Muscle of leg (tissue), 11 donors: Measurements from ENCODE around the gene PNMT. TPM values are rescaled to one million over a fixed set of nuclear protein-coding genes. Genes with fewer than 3 reads are reported as not detected.

Experiments used
- DNase-seq: peaks from one replicate; pipeline ENCODE4 v3.0.0; 2013
- H3K27ac ChIP-seq: one replicate; pipeline ENCODE4 v1.5.1; 2013; ENCODE audit warnings: mild to moderate bottlenecking, low read length, control low read depth
- H3K27me3 ChIP-seq: one replicate; pipeline ENCODE4 v1.6.1; 2013; ENCODE audit warnings: low read length; ENCODE audit not compliant: control insufficient read depth, insufficient read depth
- H3K36me3 ChIP-seq: one replicate; pipeline ENCODE4 v1.6.1; 2013; ENCODE audit warnings: low read length; ENCODE audit not compliant: control insufficient read depth, insufficient read depth
- H3K4me1 ChIP-seq: one replicate; pipeline ENCODE4 v1.6.1; 2013; ENCODE audit warnings: low read length; ENCODE audit not compliant: control insufficient read depth, insufficient read depth
- H3K4me3 ChIP-seq: one replicate; pipeline ENCODE4 v1.5.1; 2013; ENCODE audit warnings: low read length, control low read depth
- H3K9me3 ChIP-seq: replicated peaks from 2 replicates; pipeline ENCODE4 v1.6.1; 2013; ENCODE audit warnings: low read depth, low read length; ENCODE audit not compliant: control insufficient read depth
- WGBS: methylation state at CpG from one replicate; pipeline ENCODE4 v1.1.5; 2013; ENCODE audit warnings: missing lambda C conversion rate; ENCODE audit not compliant: insufficient coverage; 5-methylcytosine and 5-hydroxymethylcytosine counted together
- polyA plus RNA-seq, 8 donors: library from polyadenylated mRNA; unstranded; fragments of 120-200 nt; gene quantifications; one replicate each; pipeline versions ENCODE4 v1.2.1 to v1.2.3, GENCODE V29; 2013; ENCODE audit warnings: inconsistent platforms in 1 of 8, low replicate concordance in 1 of 8; ENCODE audit not compliant: insufficient read length in 8 of 8, insufficient read depth in 1 of 8
- total RNA-seq: library from RNA; stranded (reverse); fragments of 120-200 nt; gene quantifications from one replicate; pipeline ENCODE4 v1.2.4, GENCODE V29; 2013

Gene PNMT
- total and polyA plus RNA-seq, 9 donors: 1.7 to 6.6 (median 3.4) TPM

- Histone ChIP-seq H3K36me3 (peaks cover 11% of the 10 kb centered on the region), H3K4me1 (peaks cover 20% of the 10 kb centered on the region), H3K27me3 (no peaks in the 10 kb centered on the region), H3K9me3 (no peaks in the 10 kb centered on the region), H3K27ac (no peak overlapping the region), H3K4me3 (no peak overlapping the region)
- DNase-seq: no peak
- WGBS: 89% methylated on average over 3 of the region's 4 CpGs
These were observed 27.2 kb upstream of the PNMT start for GRCh38 chr17:39641097-39641496.

GRCh38 chr17:39641883-39642282 is 26.4 kb upstream of the PNMT start:
- Histone ChIP-seq H3K27ac (no peak overlapping the region), H3K36me3 (peaks cover 11% of the 10 kb centered on the region), H3K4me3 (no peak overlapping the region), H3K9me3 (no peaks in the 10 kb centered on the region), H3K27me3 (no peaks in the 10 kb centered on the region), H3K4me1 (peaks cover 12% of the 10 kb centered on the region)
- 66% methylated on average over 2 of the region's 7 CpGs for WGBS
- no peak for DNase-seq

GRCh38 chr17:39642291-39643074 is 25.8 kb upstream of the PNMT start:
- no peaks in the 10 kb centered on the region for H3K9me3 ChIP-seq
- peaks cover 11% of the 10 kb centered on the region for H3K4me1 ChIP-seq
- no peak overlapping the region for H3K4me3 ChIP-seq
- H3K27me3 ChIP-seq: no peaks in the 10 kb centered on the region
- 80% methylated on average over 9 of the region's 9 CpGs for WGBS
- no peak for DNase-seq
- H3K27ac ChIP-seq: no peak overlapping the region
- H3K36me3 ChIP-seq: peaks cover 11% of the 10 kb centered on the region

GRCh38 chr17:39643271-39643670 is 25.0 kb upstream of the PNMT start:
- 77% methylated on average over 2 of the region's 4 CpGs for WGBS
- no peaks in the 10 kb centered on the region for H3K27me3 ChIP-seq
- no peaks in the 10 kb centered on the region for H3K9me3 ChIP-seq
- no peak for DNase-seq
- peaks cover 3% of the 10 kb centered on the region for H3K4me1 ChIP-seq
- no peak overlapping the region for H3K4me3 ChIP-seq
- peaks cover 11% of the 10 kb centered on the region for H3K36me3 ChIP-seq
- H3K27ac ChIP-seq: no peak overlapping the region

GRCh38 chr17:39647256-39647655 is 21.0 kb upstream of the PNMT start:
- H3K9me3 ChIP-seq: no peaks in the 10 kb centered on the region
- H3K27me3 ChIP-seq: no peaks in the 10 kb centered on the region
- no peaks in the 10 kb centered on the region for H3K4me1 ChIP-seq
- no peak overlapping the region for H3K4me3 ChIP-seq
- no peak for DNase-seq
- no peak overlapping the region for H3K27ac ChIP-seq
- peaks cover 4% of the 10 kb centered on the region for H3K36me3 ChIP-seq
- 0% methylated on average over 1 of the region's 5 CpGs for WGBS

- Histone ChIP-seq H3K4me3 (no peak overlapping the region), H3K4me1 (peaks cover 6% of the 10 kb centered on the region), H3K36me3 (peaks cover 3% of the 10 kb centered on the region), H3K27me3 (no peaks in the 10 kb centered on the region), H3K27ac (no peak overlapping the region), H3K9me3 (no peaks in the 10 kb centered on the region)
- no peak for DNase-seq
- WGBS: 72% methylated on average over 6 of the region's 15 CpGs
These were observed 19.5 kb upstream of the PNMT start for GRCh38 chr17:39648616-39649366.

GRCh38 chr17:39650121-39650579 is 18.1 kb upstream of the PNMT start:
- Histone ChIP-seq H3K4me3 (no peak overlapping the region), H3K27ac (no peak overlapping the region), H3K27me3 (no peaks in the 10 kb centered on the region), H3K9me3 (no peaks in the 10 kb centered on the region), H3K36me3 (peaks cover 12% of the 10 kb centered on the region), H3K4me1 (peaks cover 6% of the 10 kb centered on the region)
- DNase-seq: no peak
- WGBS: no CpG with 5 or more reads among the region's 11 CpGs

GRCh38 chr17:39651923-39652586 is 16.2 kb upstream of the PNMT start:
- no peaks in the 10 kb centered on the region for H3K9me3 ChIP-seq
- H3K27ac ChIP-seq: no peak overlapping the region
- H3K36me3 ChIP-seq: peaks cover 12% of the 10 kb centered on the region
- H3K27me3 ChIP-seq: no peaks in the 10 kb centered on the region
- peaks cover 6% of the 10 kb centered on the region for H3K4me1 ChIP-seq
- WGBS: 64% methylated on average over 2 of the region's 8 CpGs
- no peak for DNase-seq
- no peak overlapping the region for H3K4me3 ChIP-seq

- Histone ChIP-seq H3K27ac (no peak overlapping the region), H3K36me3 (peaks cover 16% of the 10 kb centered on the region), H3K27me3 (no peaks in the 10 kb centered on the region), H3K4me1 (peaks cover 6% of the 10 kb centered on the region), H3K9me3 (no peaks in the 10 kb centered on the region), H3K4me3 (no peak overlapping the region)
- 53% methylated on average over 7 of the region's 7 CpGs for WGBS
- DNase-seq: no peak
These were observed 15.5 kb upstream of the PNMT start for GRCh38 chr17:39652587-39653315.
